NCI-H1105 (cell line): Measurements from ENCODE around the gene CRTC1.
"Not testable (repeated sequence)": the region's sequence is repeated elsewhere in the genome, so short reads cannot be mapped to it uniquely, and the experiment has no call there.

ENCODE experiments used
- DNase-seq: peaks from one replicate; lab custom pipeline; 2025; lab: John Stamatoyannopoulos, UW

The CRTC1 gene

DNA sequence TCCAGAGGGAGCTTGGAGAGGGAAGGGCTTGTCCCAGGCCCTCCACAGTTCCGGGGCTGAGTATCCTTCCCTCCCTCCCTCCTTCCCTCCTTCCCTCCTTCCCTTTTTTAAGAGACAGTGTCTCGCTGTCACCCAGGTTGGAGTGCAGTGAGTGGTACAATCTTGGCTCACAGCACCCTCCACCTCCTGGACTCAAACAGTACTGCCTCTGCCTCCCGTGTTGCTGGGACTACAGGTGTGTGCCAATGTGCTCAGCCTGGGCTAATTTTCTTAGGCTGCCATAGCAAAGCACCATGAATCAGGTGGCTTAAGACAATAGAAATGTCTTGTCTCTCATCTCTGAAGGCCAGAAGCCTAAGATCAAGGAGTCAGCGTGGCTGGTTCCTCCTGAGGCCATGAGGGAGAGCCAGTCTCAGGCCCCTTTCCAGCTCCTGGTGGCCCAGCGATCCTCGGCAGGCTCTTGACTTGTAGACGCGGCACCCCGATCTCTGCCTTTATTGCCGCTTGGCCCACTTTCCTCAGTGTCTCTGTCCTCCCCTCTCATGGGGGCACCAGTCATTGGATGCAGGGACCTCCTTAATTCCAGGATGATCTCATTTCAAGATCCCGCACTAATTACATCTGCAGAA is 47.5 kb downstream of the CRTC1 start:
- DNase-seq = no peak

DNA sequence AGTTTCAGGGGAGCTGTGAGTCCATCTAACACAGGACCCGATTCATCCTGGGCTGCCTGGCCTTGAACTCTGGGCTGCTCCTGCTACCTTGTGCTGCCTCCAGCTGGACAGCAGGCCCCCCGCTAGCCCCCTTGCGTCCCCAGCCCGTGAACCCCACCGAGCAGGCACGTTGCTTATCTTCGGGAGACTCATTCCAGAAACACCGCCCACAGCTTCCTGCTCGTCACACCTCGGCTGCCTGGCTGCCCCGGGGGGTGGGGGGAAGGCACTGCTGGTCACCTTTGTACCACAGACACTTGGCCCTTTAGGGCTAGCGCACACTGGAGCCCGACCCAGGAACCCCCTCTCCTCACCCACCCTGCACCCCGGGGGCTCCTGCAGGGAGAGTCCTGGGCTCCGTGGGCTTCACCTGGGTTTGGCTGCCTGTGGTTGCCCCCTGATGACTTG is 48.1 kb downstream of the CRTC1 start:
- DNase-seq = no peak

DNA sequence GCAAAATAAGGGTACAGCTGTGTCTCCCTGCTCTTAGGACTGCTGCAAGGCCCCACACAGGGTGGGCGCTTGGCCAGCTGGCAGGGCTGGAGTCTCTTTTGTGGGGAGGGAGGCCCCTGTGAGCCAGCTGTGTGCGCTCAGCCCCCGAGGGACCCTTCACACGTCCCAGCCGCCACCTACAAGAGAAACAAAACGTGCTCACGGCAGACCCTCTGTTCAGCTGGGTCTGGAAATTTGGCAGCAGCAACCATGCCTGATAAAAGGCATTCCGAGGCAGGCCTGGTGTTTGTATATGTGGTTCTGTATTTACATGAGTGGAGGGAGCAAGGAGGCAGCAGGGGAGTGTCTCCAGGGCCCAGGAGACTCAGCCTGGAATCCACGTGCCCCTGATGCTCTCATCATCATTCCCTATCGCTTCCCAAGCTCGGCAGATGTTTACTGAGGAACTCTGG is 49.7 kb downstream of the CRTC1 start:
- DNase-seq = peak; percentile 10

DNA sequence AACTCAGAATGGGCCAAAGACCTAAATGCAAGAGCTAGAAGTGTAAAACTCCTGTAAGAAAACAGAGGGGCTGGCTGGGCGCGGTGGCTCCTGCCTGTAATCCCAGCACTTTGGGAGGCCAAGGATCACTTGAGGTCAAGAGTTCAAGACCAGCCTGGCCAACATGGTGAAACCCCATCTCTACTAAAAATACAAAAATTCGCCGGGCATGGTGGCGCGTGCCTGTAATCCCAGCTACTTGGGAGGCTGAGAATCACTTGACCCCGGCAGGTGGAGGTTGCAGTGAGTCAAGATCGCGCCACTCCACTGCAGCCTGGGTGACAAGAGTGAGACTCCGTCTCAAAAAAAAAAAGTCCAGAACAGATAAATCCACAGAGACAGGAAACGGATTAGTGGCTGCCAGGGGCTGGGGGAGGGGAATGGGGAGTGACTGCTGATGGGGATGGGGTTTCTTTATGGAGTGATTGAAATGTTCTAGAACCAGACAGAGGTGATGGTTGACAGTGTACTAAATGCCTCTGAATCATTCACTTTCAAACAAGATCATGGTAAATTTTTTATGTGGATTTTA is 50.4 kb downstream of the CRTC1 start:
- not testable (repeated sequence) for DNase-seq

DNA sequence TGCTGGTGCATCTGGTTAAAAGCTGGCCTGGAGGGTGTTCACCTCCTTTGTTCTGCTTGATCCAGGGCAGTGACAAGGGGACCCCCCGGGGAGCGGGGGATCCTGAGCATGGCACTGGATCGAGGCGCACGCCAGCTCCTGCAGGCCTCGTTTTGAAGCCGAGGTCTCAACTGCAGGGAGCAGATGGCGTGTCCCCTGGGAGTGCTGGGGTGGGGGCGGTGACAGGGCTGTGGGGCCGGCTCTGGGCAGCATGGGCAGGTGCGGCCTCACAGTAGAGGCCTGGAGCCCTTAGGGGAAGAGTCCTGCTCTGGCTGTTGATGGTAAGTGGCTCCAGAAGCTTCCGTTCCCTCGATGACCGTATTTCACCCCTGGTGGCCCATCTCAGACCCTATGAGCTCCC is 51.8 kb downstream of the CRTC1 start:
- DNase-seq = no peak

DNA sequence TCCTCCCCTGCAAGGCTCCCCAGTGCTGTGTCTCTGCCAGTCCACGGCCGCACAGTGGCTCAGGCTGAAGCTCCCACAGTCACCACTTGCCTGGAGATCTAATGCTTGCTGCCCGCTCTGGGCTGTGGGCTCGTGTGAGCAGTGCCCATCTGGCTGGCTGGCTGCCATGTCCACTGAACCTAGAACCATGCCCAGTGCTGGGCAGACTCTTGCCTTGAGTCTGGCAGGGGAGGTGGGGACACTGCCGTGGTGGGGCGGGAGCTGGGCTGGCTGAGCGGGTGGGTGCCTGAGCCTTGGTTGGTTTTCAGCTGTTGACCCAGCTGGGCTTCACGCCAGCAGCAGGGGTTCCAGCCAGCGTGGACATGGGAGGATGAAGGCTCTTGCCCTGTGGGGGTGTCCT is 52.3 kb downstream of the CRTC1 start:
- no peak for DNase-seq

DNA sequence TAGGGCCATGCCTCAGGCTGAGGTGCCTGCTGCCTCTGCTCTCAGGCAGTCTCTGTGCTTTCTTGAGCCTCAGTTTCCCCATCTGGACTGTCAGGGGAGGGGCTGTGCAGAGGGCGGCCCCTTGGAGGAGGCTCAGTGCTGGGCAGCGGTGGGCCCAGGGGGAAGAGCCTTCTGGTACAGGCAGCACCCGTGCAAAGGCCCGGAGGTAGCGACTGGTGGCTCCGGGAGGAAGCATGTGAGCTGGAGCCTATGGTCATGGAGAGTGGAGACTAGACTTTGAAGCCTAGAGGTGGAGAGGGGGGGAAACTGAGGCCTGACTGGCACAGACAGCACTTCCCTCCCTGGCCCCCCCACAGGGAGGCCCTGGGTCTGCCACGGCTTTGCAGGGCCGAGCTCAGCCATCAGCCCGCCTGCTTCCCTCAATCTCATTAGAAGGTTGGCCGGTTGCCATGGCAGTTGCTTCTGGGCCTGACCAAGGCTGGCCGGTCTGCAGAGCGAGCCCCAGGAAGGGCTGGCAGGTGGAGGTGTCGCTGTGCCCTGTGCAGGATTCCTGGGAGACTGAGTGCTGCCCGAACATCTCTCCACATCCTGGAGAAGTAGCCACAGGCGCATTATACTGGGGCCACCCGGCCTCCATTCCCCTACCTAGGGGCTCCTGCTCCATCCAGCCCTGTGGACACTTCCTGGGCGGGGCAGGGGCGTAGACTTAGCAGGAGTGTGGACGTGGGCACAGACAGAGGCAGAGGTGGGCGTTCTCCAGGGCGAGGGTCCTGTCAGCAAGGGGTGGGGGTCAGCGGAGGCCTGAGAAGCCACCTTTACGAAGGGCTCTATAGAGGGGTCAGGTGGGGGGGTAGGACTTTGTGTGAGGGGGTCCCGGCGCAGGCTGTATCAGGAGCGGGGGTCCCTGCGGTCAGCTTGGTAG is 53.2 kb downstream of the CRTC1 start:
- no peak for DNase-seq

DNA sequence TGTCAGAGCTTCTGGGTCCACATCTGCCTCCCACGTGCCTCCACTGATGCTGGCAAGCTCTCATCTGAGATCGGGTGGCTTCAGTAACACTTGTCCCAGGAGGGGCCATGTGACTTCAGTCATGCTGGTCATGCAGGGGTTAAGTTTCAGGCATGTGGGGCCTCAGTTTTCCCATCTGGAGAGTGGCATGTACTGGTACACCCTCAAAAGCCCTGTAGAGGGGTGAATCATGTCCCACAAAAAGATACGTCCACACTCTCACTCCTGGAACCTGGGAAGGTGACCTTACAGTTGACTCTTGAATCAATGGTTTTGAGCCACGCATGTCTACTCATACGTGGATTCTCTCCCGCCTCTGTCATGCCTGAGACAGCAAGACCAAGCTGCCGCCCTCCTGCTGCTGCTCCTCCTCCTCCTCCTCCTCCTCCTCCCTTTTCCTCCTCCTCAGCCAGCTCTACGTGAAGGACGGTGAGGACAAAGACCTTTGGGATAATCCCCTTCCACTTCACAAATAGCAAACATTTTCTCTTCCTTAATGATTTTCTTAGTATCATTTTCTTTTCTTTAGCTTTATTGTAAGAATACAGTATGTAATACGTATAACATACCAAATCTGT is 54.0 kb downstream of the CRTC1 start:
- DNase-seq = no peak

DNA sequence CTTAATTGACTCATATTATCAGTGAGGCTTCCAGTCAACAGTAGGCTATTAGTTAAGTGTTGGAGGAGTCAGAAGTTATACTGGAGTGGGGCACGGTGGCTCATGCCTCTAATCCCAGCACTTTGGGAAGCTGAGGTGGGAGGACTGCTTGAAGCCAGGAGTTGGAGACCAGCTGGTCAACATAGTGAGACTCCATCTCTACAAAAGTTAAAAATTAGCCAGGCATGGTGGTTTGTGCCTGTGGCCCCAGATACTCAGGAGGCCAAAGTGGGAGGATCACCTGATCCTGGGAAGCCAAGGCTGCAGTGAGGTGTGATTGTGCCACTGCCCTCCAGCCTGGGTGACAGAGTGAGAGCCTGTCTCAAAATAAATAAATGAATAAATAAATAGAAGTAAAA is 54.5 kb downstream of the CRTC1 start:
- no peak for DNase-seq

DNA sequence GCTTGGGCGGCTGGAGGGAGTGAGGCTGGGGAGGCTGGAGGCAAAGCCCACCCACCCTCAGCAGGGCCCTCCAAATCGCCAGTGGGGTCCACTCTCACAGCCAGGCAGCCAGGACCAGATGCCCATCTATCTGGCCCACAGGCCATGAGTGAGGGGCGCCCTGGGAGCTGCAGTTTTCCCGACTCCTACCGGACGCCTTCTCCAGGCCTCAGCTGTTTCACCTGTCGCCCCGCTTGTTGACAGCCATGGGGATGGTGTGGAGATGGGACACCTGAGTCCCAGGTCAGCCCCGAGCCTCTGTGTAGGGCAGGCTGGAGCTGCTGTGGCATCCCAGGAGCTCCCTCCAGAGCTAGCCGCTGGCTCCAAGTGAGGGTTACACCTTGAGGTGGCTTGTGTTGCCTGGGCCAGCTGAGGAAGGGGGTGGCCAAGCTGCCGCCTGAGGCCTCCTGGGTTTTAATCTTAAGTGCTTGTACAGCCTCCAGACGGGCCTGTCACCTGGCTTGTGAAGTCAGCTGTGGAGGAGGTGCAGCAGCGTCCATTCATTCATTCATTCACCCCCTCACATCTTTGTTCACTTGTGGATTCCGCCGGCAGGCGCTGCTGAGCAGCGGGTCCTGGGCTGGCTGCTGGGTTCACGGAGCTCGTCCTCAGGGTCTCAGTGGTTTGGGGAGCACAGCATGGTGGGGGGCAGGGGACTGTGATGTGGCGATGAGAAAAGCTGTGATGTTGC is 55.6 kb downstream of the CRTC1 start:
- DNase-seq = no peak

DNA sequence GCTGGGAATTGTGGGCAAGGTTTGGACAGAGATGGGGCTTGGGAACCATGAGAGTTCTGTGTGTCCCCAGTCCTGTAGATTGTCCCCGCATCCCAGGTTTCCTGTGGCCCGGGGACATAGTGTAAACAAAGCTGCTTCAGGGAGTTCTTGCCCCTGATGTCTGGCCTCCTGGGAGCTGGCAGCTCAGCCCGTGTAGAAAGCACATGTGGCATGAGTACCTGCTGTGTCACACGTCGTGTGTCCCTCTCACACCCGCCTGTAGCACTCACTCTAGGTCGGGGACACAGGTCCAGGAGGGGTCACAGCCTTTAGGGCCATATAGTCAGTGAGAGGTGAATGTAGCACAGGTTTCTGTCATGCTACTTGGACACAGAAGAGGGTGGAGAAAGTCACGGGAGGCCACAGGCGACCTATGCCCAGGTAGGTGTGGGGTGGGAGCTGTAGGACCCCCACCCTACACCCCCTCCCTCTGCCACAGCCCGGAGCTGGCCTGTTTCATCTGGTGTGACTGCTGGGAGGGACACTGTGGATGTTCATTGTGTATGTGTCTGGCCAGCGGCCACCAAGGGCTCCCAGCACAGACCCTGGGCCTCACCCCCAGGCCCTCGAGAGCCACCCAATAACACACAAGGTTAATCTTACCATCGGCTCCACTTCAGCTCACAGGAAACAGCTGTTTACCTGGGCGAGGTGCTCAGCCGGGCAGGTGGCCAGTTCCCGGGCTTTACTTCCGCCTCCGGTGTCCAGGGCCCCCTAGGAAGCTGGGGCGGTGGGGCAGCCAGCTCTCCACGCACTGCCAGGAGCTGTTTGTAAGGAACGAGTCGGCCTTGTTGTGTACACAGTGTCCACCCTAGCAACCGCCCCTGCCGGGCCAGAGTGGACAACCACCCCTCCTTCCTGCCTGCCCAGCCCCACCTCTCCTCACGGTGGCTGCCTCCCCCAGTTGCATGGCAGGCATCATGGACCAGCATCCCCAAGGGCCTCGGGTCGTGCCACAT is 57.9 kb downstream of the CRTC1 start:
- peak; percentile 32 for DNase-seq

DNA sequence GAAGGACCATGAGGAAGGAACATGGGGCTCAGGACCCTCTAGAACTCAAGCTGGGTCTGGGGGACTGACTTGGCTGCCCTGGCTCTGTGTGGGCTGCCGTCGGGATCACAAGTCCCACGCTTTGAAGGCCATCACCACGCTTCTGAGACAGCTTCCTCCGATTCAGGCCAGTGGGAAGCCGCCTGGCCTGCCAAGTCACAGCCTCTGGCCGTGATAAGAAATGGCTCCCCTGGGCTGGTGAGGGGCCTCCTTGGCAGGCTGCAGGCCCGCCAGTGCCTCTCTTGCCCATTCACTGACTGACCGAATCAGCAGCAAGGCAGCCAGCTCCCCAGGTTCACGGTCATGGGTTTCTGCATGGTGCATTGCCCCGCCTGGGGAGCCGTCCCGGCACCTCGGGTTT is 58.8 kb downstream of the CRTC1 start:
- no peak for DNase-seq

DNA sequence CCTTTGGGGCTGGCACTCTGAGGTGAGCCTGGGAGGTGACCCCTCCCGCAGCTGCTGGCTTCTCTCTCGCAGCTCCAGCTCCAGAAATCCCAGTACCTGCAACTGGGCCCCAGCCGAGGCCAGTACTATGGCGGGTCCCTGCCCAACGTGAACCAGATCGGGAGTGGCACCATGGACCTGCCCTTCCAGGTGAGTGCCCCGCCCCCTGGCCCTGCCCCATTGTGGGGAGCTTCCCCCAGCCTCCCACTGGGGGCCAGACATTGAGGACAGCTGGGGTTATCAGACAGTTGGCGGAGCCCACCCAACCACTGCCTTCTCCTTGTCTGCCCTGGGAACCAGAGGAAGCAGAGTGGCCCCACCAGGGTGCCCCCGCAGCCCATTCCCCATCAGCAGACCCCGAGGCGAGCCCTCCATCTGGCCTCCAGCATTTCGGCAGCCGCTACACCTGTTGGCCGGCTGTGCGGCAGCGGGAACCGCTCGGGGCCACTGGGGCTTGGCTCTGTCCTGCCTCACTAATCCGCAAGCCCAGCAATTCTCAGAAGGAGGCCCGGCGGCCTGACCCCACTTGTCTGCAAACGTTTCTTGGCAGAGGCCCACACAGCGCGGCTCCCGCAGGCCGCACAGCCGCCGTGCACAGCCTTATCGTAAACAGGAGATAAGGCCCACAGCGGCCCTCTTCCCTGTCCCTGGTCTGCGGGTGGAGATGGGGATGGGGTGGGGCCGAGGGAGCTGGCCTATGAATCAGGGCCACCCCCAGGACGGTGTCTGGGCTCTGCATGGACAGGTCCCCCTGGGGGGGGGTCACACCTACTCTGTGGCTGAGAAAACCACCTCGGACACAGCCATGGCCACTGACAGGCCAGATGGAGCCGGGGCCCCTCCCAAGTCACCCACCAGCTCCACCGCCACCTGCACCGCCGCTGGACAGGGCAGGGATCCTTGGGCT is 59.6 kb downstream of the CRTC1 start:
- DNase-seq = no peak

DNA sequence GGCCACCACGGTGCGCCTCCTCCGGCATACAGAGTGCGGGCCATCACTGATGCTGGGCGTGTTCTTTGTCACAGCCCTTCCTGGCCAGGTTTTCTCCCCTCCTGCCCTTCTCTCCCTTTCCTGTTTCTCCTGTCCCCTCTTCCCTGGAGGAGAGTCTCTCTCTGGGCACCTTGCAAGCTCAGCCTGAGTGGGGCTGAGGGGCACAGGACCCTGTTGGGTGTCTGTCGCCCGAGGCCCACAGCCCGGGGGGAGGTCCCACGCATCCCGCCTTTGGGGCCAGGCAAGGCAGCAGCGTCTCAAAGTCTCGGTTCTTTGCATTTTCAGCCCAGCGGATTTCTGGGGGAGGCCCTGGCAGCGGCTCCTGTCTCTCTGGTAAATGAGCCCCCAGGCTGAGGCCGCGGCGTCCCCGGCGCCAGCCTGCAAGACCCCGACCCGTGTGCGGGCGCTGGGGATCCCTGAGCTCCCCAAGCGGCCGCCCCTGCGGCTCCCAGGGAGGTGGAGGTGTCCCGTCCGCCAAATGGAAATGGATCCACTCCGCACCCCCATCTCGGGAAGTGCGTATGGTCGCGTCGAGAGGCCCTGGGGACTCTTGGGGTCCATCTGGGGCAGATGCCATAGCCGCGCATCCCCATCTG is 60.4 kb downstream of the CRTC1 start:
- DNase-seq = no peak

DNA sequence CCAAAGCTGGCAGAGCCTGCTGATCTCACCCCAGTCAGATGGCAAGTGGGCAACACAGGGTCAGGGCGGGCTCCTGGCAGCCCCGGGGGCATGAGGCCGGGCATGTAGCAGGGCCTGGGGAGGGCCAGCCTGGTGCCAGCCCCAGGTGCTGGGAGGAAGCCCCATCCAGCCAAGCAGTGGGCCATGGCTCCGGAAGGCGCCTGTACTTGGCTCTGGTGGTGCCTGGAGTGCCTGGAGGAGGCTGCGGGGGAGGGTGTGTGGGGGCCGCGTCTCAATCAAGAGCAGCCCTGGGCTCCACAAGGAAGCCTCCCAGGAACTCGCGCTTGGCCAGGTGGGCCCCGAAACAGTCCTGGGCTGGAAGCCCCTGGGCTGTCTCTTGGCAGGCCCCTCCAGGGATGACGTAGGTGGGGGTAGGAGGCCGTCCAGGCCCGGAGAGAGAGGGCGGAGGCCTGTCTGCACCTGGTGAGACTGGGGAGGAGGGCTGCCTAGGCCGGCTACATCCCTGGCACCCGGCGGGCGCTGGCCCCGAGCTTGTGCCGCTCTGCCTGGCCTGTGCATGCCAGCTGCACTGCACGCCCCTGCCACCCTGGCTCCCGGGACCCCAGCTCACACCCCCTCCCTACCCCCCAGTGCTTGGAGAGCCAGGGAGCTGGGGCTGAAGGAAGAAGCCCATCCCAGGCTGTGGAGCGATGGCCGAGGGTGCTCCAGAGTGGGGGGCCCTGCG is 61.7 kb downstream of the CRTC1 start:
- DNase-seq = no peak

DNA sequence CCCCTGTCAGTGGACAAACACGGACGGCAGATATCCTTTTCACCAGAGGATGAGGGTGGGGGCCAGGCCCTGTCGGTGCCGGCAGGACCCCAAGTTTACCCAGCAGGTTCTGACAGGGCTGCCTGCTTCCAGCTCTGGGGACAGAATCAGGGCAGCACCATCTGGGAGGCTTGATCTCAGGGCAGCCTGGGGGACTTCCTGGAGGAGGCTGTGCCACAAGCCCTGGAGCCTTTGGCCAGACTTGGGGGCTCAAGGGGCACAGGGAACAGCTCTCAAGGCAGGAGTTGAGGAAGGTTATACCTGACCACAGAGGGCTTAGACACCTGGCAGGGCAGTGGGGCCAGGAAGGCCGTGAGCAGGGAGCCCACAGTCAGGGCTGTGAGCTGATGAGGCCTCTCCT is 62.5 kb downstream of the CRTC1 start:
- no peak for DNase-seq

DNA sequence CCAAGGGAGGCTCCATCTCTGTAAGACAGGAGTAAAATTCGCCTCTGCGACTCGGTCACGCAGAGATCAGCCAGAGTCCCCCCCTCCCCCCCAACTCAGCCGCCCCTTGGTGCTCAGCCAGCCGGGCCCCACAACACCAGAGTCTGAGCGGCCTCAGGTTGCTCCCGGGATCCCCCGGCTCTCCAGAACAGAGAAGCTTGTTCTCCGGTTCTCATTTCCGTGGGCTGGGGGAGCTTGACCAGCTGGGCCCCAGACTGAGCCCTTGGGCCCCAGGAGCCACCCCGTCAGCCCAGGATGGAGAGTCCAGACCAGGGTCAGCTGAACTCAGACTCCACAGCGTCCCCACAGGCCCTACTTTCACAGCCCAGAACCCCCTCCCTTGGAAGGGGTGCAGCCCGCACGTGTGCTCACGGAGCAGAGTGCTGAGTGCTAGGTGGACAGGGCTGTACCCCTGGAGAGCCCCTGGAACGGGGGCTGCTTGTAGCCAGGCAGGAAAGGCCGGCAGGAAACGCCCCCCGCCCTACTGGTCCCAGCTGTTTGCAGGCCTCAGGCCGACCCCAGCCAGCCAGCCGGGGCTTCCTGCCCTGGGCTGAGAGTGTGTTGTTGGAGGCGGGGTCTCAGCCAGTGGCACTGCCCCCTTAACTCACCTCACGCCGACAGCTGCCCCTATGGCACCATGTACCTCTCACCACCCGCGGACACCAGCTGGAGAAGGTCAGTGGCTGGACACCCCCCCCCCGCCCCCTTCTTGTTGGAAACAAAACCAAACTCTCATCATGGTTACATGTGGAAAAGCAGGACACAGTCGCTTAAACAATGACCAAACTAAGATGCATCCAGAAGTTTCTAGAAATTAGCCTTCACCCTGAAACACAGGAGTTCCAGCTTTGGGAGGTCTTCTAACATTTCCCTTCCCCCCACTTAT is 63.2 kb downstream of the CRTC1 start:
- no peak for DNase-seq
